Astrocyte (in vitro differentiated cells and primary cell): ENCODE results near the gene CLIP2. TPM values are rescaled to one million over a fixed set of nuclear protein-coding genes. Genes with fewer than 3 reads are reported as not detected.
A peak's percentile ranks its signal among the peaks of the same experiment; 100 is the strongest.

Experiments used
- DNase-seq: peaks from one replicate; pipeline ENCODE4 v3.0.0-alpha.2; 2010; ENCODE audit warnings: low read depth
- FAIRE-seq: peaks from 2 replicates; lab custom pipeline; 2011; peaks lifted over from hg19 to GRCh38; lab: Jason Lieb, UNC
- H2AFZ ChIP-seq: 2 replicates; pipeline ENCODE4 v1.6.0; 2012; ENCODE audit warnings: low read depth, low read length, inconsistent platforms
- H3K27ac ChIP-seq: 2 replicates; pipeline ENCODE4 v1.5.1; 2011; ENCODE audit warnings: low read depth, low read length, inconsistent platforms
- H3K27me3 ChIP-seq: 2 replicates; pipeline ENCODE4 v1.6.0; 2011; ENCODE audit warnings: low read length, inconsistent platforms; ENCODE audit not compliant: insufficient read depth
- H3K36me3 ChIP-seq: 2 replicates; pipeline ENCODE4 v1.5.1; 2011; ENCODE audit warnings: low read length, inconsistent platforms; ENCODE audit not compliant: insufficient read depth
- H3K4me1 ChIP-seq: 2 replicates; pipeline ENCODE4 v1.5.1; 2011; ENCODE audit warnings: low read length, inconsistent platforms; ENCODE audit not compliant: insufficient read depth
- H3K4me2 ChIP-seq: 2 replicates; pipeline ENCODE4 v1.6.0; 2012; ENCODE audit warnings: low read length, inconsistent platforms
- H3K4me3 ChIP-seq: 2 replicates; pipeline ENCODE4 v1.5.1; 2011; ENCODE audit warnings: low read depth, mild to moderate bottlenecking, low read length, inconsistent platforms; ENCODE audit not compliant: insufficient read depth
- H3K79me2 ChIP-seq: 2 replicates; pipeline ENCODE4 v1.6.0; 2012; ENCODE audit warnings: mild to moderate bottlenecking, low read length, inconsistent platforms; ENCODE audit not compliant: insufficient read depth
- H3K9ac ChIP-seq: 2 replicates; pipeline ENCODE4 v1.6.0; 2012; ENCODE audit warnings: mild to moderate bottlenecking, low read length, inconsistent platforms
- H3K9me3 ChIP-seq: 2 replicates; pipeline ENCODE4 v1.5.1; 2012; ENCODE audit warnings: low read depth, mild to moderate bottlenecking, low read length, inconsistent platforms; ENCODE audit not compliant: insufficient read depth
- H4K20me1 ChIP-seq: 2 replicates; pipeline ENCODE4 v1.6.0; 2012; ENCODE audit warnings: low read length, inconsistent platforms; ENCODE audit not compliant: insufficient read depth
- H3K27ac Mint-ChIP-seq: one replicate; pipeline ENCODE4 v1.8.0; 2021; ENCODE audit warnings: mild to moderate bottlenecking, mixed read lengths; ENCODE audit not compliant: unreplicated experiment
- H3K27me3 Mint-ChIP-seq: one replicate; pipeline ENCODE4 v1.8.0; 2021; ENCODE audit warnings: low read depth, mixed read lengths; ENCODE audit not compliant: unreplicated experiment
- H3K36me3 Mint-ChIP-seq: one replicate; pipeline ENCODE4 v1.8.0; 2021; ENCODE audit warnings: low read depth, mixed read lengths; ENCODE audit not compliant: unreplicated experiment
- H3K4me1 Mint-ChIP-seq: one replicate; pipeline ENCODE4 v1.8.0; 2021; ENCODE audit warnings: low read depth, mixed read lengths; ENCODE audit not compliant: unreplicated experiment
- H3K4me3 Mint-ChIP-seq: one replicate; pipeline ENCODE4 v1.8.0; 2021; ENCODE audit warnings: mild to moderate bottlenecking, moderate library complexity, mixed read lengths; ENCODE audit not compliant: unreplicated experiment
- H3K9me3 Mint-ChIP-seq: one replicate; pipeline ENCODE4 v1.8.0; 2021; ENCODE audit warnings: mild to moderate bottlenecking, mixed read lengths; ENCODE audit not compliant: unreplicated experiment
- EZH2 ChIP-seq: IDR thresholded peaks from 2 replicates; pipeline ENCODE4 v1.6.1; 2012; ENCODE audit warnings: mild to moderate bottlenecking, low read length, inconsistent platforms; ENCODE audit not compliant: insufficient read depth
- total RNA-seq: library from RNA; stranded (reverse); gene quantifications from 2 replicates; pipeline ENCODE4 v1.2.1, GENCODE V29; 2021
- TF ChIP-seq, protein P1 (sequence below): IDR thresholded peaks from 2 replicates; pipeline ENCODE4 v1.5.1; 2011; ENCODE audit warnings: low read depth, mild to moderate bottlenecking, inconsistent platforms, low read length, moderate library complexity; ENCODE audit not compliant: insufficient read depth

The CLIP2 gene
- total RNA-seq, 1 donor from 2014 or later, result 31.4 TPM

GRCh38 chr7:74404388-74404700 is 115.1 kb downstream of the CLIP2 start:
- Histone ChIP-seq H3K9ac (no peak overlapping the region), H3K4me1 (no peaks in the 10 kb centered on the region), H2AFZ (no peak overlapping the region), H3K27me3 (no peaks in the 10 kb centered on the region), H3K4me3 (no peak overlapping the region), H3K9me3 (no peaks in the 10 kb centered on the region), H3K79me2 (no peaks in the 10 kb centered on the region), H3K36me3 (peaks cover 6% of the 10 kb centered on the region), H4K20me1 (peaks cover 7% of the 10 kb centered on the region), H3K4me2 (no peak overlapping the region), H3K27ac (no peak overlapping the region)
- no peak overlapping the region for H3K27ac Mint-ChIP-seq
- DNase-seq (no peak), FAIRE-seq (no peak)
- H3K27me3 Mint-ChIP-seq, result no peaks in the 10 kb centered on the region
- no peak overlapping the region for H3K4me3 Mint-ChIP-seq
- H3K9me3 Mint-ChIP-seq, result peaks cover 1% of the 10 kb centered on the region
- H3K36me3 Mint-ChIP-seq, result peaks cover 4% of the 10 kb centered on the region
- TF ChIP-seq, protein P1, sequence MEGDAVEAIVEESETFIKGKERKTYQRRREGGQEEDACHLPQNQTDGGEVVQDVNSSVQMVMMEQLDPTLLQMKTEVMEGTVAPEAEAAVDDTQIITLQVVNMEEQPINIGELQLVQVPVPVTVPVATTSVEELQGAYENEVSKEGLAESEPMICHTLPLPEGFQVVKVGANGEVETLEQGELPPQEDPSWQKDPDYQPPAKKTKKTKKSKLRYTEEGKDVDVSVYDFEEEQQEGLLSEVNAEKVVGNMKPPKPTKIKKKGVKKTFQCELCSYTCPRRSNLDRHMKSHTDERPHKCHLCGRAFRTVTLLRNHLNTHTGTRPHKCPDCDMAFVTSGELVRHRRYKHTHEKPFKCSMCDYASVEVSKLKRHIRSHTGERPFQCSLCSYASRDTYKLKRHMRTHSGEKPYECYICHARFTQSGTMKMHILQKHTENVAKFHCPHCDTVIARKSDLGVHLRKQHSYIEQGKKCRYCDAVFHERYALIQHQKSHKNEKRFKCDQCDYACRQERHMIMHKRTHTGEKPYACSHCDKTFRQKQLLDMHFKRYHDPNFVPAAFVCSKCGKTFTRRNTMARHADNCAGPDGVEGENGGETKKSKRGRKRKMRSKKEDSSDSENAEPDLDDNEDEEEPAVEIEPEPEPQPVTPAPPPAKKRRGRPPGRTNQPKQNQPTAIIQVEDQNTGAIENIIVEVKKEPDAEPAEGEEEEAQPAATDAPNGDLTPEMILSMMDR, result no peak
- no peak for TF ChIP-seq EZH2
- H3K4me1 Mint-ChIP-seq, result no peaks in the 10 kb centered on the region

- Mint-ChIP-seq H3K4me1 (no peaks in the 10 kb centered on the region), H3K9me3 (peaks cover 1% of the 10 kb centered on the region), H3K27me3 (no peaks in the 10 kb centered on the region), H3K27ac (no peak overlapping the region), H3K4me3 (no peak overlapping the region), H3K36me3 (peaks cover 4% of the 10 kb centered on the region)
- no peak for TF ChIP-seq EZH2
- TF ChIP-seq, protein P1, result no peak
- Histone ChIP-seq H3K4me1 (no peaks in the 10 kb centered on the region), H3K79me2 (no peaks in the 10 kb centered on the region), H3K27ac (no peak overlapping the region), H3K36me3 (peaks cover 6% of the 10 kb centered on the region), H3K9ac (no peak overlapping the region), H3K9me3 (no peaks in the 10 kb centered on the region), H2AFZ (no peak overlapping the region), H4K20me1 (peaks cover 7% of the 10 kb centered on the region), H3K27me3 (no peaks in the 10 kb centered on the region), H3K4me2 (no peak overlapping the region), H3K4me3 (no peak overlapping the region)
- no peak for DNase-seq
- FAIRE-seq, result no peak
Observed at GRCh38 chr7:74404741-74405140, 115.5 kb downstream of the CLIP2 start.

- DNase-seq (no peak), FAIRE-seq (no peak)
- H3K9ac ChIP-seq, result no peak overlapping the region
- no peaks in the 10 kb centered on the region for H3K27me3 ChIP-seq
- no peaks in the 10 kb centered on the region for H3K79me2 ChIP-seq
- Mint-ChIP-seq H3K4me1 (no peaks in the 10 kb centered on the region), H3K9me3 (peaks cover 1% of the 10 kb centered on the region), H3K27me3 (no peaks in the 10 kb centered on the region), H3K4me3 (no peak overlapping the region), H3K36me3 (peaks cover 4% of the 10 kb centered on the region), H3K27ac (no peak overlapping the region)
- H3K27ac ChIP-seq, result no peak overlapping the region
- H2AFZ ChIP-seq, result no peak overlapping the region
- H3K9me3 ChIP-seq, result no peaks in the 10 kb centered on the region
- no peaks in the 10 kb centered on the region for H3K4me1 ChIP-seq
- H4K20me1 ChIP-seq, result peaks cover 7% of the 10 kb centered on the region
- H3K4me2 ChIP-seq, result no peak overlapping the region
- H3K4me3 ChIP-seq, result no peak overlapping the region
- TF ChIP-seq, protein P1, result peak; percentile 24
- TF ChIP-seq EZH2, result no peak
- peaks cover 6% of the 10 kb centered on the region for H3K36me3 ChIP-seq
Observed at GRCh38 chr7:74405191-74405898, 116.1 kb downstream of the CLIP2 start.
